NCI-H1417 (cell line): Measurements from ENCODE around the gene OSBPL1A.
"Not testable (repeated sequence)": the region's sequence is repeated elsewhere in the genome, so short reads cannot be mapped to it uniquely, and the experiment has no call there.

Source experiments
- DNase-seq, 3 experiments: peaks; one replicate each; lab custom pipeline; 2025; lab: John Stamatoyannopoulos, UW

The OSBPL1A gene

DNA sequence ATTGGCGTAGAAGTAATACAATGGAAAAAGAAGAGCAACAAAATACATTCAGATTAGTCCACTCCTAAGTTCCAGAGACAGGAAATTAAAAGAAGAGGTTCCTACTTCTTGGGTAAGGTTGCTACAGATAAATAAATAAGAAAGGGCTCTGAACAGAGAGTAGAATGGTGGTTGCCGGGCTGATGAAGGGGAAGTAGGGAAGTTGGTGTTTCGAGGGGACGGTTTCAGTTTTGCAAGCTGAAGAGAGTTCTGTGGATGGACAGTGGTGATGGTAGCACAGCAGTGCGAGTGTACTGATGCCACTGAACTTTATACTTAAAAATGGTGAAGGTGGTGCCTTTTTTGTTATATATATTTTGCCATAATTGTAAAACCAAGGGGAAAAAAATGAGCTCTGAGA lies 210.6 kb downstream of the OSBPL1A start:
- no peak for DNase-seq

DNA sequence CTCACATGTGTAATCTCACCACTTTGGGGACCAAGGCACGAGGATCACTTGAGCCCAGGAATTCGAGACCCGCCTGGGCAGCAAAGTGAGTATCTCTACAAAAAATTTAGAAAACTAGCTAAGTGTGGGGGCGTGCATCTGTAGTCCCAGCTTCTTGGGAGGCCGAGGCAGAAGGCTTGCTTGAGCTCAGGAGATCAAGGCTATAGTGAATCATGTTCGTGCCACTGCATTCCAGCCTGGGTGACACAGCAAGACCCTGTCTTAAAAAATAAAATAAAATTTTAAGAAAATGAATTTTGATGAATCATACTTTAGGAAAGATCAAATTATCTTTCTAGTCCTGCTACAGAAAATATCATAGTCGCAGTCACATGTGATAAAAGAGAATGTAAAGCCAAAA lies 211.8 kb downstream of the OSBPL1A start:
- DNase-seq = no peak

DNA sequence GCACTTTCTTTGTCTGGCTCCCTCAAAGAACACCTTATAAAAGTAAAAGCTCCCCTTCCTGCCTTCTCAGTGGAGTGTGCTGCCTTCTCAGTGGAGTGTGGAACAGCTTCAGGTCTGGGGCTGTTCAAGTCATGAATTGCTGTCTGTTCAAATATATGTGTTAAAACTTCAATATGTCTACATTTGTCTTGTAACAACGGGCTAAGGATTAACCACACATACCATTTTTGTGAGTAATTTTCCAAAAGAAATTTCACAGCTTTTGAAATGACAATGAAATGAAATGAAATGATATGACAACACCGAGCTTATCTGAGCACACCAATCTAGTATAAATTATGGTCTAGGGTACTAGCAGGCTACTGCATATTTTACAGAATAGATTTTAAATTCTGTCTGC lies 215.8 kb downstream of the OSBPL1A start:
- no peak for DNase-seq

DNA sequence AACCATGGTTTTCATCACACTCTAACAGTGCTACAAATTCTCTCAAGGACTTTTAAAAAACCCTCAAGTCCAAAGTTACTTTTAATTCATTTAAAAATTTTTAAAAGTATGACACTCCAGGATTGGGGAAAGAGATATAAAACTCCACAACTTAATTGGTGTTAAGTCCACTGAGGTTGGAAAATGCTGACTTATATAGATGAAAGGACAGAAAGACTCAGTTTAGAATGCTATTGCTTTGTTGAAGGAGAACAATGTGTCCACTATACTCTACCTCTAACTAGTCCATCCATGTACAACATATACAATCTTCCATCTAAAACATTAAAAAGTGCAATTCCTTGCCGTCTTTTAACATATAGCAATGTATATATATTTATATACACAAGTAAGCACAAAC lies 217.6 kb downstream of the OSBPL1A start:
- DNase-seq = no peak

DNA sequence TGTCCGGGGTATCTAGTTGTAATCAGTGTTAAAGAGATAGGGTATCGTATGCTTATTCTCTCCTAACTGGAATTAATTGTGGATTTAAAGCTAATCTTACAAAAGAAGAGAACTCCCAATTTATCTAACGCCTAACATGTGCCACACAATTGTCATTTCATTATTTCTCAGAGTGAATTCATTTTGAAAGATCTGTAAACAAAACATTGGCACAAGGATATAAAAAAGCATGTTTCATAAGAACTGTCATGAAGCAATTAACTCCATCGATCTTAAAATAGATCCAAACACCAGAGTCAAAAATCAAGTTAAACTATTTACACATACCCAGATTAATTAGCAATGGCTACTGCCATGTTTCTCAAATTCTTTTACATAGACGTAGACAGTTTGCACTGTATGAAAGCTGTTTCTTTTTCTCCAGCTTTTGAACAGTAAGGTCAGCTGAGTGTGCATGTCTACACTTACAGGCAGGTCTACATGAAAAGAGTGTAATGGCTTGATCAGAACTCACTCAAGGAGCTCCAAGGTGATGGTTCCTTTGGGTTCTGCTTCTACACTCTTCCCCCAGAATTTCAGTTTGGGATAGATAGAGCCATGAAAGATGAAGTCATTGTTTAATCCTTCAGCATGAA lies 220.0 kb downstream of the OSBPL1A start:
- no peak for DNase-seq

DNA sequence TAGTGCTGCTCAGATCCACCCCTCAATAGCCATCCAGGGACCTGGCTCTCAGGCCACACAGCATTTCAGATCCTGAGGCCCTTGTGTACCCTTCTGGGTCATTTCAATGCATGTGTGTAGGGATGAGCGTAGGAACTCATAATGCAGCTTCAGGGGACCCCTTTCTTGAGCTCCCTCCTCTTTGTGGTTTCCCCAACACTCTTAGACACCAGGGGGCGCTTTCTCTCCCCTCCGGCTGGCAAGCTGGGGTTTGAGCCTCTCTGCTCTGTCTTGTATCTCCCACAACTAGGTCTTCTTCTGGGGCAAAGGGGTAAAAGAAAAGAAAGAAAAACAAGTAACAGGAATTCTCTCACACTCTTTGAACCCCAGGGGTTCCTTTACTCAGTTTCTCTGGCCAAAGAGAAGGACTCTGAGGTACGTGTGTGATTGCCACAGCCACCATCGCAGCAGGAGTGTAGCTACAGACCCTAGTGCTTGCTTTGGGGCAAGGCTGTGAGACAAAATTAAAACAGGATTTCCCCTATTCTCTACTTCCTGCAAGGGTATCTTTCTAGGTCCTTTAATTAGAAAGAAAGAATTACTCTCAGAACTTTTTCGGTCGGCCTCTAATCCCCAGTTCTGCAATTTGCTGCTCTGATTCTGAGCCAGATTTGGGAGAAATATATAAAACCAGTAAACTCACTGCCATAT lies 220.8 kb downstream of the OSBPL1A start:
- peak; percentile 5 to 64 (median 19) for DNase-seq

DNA sequence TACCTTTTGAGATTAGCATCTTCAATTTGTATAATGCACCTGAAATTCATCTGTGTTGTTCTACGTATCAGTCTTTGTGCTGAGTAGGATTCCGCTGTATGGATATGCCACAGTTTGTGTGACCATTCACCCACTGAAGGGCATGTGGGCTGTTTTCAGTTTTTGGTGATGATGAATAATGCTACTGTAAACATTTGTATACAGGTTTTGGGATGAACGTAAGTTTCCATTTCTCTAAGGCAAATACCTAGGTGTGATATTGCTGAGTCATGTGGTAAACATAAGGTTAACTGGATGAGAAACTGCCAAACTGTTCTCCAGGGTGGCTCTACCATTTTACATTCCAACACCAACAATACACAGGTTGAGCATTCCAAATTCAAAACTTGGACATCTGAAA lies 223.6 kb downstream of the OSBPL1A start:
- no peak for DNase-seq

DNA sequence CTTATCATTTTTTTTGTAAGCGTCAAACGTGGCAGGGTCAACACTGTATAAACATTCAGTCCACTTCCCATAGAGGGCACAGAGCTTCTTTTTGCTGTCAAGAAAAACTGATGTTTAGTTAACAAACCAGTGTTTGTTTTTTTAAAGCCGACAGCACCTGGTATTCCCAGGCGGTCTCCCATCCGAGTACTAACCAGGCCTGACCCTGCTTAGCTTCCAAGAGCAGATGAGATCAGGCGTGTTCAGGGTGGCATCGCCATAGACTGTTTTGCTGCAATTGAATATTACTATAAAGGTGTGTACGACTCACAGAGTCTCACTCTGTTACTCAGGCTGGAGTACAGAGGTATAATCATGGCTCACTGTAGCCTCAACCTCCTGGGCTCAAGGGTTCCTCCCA lies 227.3 kb downstream of the OSBPL1A start:
- DNase-seq = peak in 1 of 3 experiments; percentile 13

DNA sequence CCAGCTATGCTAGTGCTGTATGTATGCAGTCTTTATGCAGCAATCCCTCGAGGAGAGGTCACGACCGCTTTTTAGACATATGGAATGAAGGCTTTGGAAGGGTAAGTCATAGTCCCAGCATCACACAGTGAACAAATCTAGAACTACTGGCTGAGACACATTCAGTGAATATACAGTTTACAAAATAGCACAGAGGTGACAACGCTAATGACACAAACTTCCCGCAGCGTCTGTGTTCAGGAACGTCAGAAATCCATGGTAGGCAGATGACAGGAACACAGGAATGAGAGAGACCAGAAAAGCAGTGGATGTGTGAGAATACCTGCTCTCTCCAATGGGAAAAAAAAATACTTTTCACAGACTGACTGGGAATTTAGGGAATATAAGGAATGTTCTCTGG lies 229.1 kb downstream of the OSBPL1A start:
- DNase-seq = no peak

DNA sequence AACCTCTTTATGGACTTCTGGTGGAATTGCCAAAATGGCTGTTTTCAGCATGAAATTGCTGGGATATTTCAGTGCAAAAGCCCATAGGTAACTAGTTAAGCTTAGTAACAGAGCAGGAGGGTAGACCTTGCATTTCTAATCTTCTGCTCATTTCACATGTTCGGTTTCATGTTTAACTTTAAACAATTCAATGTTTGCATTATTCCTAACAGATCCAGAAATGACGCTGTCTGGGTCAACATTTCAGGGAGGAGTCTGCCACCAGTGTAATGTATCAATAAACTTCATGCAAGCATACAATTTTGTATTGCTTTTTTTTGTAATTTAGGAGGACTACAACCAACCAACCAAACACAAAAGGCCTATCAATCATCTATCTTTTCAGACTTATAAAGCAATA lies 236.3 kb downstream of the OSBPL1A start:
- DNase-seq = no peak

DNA sequence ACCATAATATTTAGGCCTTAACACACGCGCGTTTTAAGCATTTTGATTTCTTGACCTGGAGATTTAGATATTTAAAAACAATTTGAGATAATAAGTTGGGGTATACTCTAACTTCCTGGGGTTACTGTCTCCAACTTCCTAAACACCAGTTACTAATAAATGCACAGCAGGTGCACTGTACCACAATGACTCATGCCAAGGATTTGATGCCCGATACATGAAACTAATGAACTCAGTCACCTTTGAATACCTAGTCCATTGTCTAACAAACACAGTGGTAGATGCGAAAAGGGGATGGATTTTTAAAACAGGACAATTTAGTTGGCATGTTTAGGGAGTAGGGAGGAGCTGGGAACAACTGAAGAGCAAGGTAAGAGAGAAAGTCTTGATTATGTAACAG lies 237.5 kb downstream of the OSBPL1A start:
- DNase-seq = no peak

DNA sequence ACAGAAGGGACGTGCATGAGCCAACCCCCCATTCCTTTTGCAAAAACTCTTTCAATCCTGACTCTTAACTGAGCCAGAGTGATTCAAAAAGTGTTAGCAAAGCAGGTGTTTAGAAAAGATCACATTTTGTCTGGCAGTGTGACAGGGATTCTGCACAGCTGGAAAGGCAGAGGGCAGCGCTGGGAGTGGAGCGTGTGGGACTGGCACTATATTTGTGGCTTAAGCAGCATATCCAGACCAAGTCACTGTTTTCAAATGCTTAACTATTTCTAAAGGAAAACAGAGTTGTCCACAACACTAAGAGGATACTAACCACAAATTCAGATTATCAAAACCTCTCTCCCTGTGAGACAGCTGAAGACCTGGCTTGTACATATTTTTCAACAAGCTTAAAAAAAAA lies 239.8 kb downstream of the OSBPL1A start:
- DNase-seq = no peak

DNA sequence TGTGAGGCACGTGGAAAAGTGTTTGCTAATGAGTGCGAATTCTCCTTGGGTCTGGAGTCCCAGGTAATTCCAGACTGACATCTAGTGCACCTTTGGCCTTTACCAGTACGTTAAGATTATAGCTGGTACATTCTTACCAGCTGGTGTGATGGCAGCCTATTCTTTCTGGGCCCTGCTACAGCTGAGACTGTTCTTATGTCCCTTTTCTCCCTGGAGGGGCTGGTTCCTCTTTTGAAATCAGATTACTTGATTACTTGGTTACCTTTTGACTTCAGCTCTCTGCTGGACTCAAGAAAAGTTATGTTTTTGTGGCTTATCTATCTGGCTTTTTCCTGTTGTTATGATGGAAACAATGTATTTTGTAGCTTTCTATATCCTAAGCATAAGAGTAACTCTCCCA lies 244.2 kb downstream of the OSBPL1A start:
- DNase-seq = no peak

DNA sequence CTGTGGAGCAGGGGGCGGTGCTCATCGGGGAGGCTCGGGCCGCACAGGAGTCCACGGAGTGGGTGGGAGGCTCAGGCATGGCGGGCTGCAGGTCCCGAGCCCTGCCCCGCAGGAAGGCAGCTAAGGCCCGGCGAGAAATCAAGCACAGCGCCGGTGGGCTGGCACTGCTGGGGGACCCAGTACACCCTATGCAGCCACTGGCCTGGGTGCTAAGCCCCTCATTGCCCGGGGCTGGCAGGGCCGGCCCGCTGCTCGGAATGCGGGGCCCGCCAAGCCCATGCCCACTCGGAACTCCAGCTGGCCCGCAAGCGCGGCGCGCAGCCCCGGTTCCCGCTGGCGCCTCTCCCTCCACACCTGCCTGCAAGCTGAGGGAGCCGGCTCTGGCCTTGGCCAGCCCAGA lies 248.0 kb downstream of the OSBPL1A start:
- DNase-seq = not testable (repeated sequence)

DNA sequence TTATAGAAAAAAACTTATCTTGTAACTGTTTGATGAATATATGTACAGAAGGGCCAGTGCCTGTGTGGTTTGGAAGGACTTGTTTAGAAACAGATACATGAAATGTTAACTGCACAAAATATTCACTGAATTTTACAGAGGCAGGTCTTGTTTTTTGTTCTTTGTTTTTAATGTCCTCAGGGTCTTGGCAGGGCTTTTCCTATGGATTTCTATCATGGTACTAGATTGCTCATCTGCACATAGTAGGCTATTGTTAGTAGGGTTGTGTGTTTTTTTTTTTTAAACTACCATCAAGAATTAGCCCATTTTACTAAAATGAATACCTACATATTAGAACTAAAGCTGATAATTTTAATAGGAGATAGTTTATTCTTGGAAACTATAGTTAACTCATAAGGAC lies 255.2 kb downstream of the OSBPL1A start:
- no peak for DNase-seq

DNA sequence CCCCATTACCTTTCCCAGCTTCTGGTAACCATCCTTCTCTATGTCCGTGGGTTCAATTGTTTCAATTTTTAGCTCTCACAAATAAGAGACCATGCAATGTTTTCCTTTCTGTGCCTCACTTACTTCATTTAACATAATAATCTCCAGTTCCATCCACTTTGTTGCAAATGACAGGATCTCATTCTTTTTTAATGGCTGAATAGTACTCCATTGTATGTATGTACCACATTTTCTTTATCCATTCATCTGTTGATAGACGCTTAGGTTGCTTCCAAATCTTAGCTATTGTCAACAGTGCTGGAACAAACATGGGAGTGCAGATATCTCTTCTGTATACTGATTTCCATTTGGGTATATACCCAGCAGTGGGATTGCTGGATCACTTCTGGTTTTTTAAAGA lies 256.9 kb downstream of the OSBPL1A start:
- DNase-seq = no peak

DNA sequence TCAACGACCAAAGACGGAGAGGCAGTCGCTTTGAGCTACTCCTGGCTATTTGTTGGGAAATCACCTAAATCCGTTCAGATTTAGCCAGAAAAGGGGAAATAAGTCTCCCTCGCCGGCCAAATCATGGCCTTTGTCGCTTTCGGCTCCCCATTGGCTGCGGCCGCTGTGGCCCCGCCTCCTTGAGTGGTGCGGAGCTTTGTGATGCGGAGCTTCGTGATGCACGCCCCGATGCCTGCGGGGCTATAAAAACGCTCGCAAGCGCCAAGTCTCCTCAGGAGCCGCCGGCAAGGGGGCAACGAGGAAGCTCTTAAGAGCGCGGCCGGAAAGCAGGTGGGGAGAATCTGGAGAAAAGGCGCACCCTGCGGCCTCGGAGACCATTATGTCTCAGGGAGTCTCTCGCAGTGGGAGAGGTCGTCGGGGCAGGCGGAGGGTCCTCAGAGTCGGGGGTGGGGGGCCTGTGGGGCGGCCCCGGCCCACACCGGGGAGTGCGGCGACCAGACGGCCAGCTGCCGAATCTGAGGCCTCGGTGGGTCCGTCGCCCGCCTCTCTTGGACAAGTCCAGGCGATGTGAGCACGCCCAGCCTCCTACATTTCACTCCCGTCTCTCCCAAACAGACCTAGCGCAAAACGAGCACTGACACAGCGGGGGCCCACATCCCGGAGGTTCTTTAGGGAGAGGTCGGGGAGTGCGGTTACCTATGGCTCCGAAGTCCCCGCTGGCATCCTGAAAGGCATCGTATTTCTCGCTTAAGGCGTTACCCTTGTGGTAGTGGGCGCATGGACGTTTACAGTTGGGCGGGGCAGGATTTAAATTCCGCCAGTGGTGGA lies 258.6 kb downstream of the OSBPL1A start, which contains the start of gene CABYR:
Gene CABYR, plus strand, starts transcription at position 274 of the 828 bp plus-strand sequence. CDS start 4,053 bp downstream, outside the sequence.
- DNase-seq = peak; percentile 71 to 97 (median 93)

DNA sequence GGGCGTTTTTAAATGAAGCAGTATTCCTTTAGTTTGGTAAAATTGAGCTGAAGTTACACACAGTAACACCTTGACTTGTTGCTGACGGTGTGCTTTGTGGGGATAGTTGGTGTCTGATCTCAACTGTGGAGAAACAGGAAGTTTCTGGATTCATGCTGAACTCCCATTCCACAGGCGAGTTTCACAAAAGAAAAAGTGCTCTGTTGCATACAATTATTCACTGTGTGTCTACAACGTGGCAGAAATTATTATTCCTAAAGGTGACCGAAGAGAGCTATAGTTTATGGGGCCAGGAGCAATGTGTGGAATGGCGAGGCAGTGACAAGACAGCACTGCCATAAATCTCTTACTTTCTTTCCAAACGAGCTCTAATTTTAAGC lies 259.2 kb downstream of the OSBPL1A start:
- no peak for DNase-seq

DNA sequence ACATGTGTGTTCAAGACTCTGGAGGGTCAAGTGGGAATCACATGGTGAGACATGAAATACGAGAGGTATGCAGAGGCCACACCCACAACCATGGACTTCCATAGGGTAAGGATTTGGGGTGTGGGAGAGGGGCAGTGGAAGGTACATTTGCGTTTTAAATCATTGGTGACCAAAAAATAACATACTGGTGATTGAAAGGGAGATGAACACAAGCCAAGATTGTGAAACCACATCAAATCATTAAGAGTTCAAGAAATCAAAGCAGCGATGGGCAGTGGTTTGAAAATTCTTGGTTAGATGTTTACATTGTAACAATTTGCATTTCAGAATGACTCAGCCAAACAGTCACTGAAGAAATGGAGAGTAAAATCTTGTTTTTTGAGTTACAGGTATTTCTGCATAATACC lies 260.7 kb downstream of the OSBPL1A start:
- DNase-seq = no peak

DNA sequence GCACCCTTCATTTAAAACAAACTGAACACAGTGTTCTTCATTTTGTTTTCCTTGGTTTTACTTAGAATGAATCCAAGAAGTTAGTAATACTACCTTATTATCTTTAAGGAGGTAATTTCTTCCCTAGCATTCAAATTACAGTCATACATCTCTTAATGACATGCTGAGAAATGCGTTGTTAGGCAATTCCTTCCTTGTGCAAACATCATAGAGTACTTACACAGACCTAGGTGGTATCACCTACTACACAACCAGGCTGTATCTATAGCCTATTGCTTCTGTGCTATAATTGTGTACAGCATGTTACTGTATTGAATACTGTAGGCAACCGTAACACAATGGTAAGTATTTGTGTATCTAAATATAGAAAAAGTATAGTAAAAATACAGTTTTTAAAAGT lies 267.1 kb downstream of the OSBPL1A start:
- DNase-seq = peak in 2 of 3 experiments; percentile 22 to 80

DNA sequence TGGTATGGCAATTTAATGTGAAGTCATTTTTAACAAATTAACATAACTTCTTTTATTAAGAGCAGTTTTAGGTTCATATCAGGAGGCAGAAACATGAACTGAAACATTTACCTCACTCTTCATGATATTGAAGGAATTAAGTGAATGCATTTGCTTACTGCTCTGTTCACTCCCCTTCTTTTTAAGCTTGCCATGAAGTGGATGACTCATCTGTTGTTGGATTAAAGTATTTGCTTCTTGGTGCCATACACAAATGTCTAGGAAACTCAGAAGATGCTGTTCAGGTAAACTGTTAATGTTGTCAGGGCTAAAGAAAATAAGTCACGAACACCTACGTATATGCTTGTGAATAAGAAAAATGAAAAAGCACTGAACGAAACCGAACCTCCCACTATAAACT lies 268.9 kb downstream of the OSBPL1A start:
- DNase-seq = no peak

DNA sequence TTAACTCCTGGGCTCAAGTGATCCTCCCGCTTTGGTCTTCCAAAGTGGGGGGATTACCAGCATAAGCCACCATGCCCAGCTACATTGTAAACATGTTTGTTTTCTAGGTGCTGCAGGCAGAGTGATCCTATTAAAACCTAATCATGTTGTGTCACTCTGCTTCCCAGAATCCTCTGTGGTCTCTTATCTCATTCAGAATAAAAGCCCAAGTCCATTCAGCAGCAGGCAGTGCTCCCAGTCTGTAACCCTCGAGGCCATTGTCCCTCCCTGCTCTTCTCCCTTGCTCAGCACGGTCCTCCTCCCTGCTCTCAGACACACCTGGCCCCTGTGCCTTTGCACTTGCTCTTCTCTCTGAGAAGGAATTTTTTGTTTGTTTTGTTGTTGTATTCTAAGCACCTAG lies 269.9 kb downstream of the OSBPL1A start:
- DNase-seq = no peak
